Measurements from ENCODE around the gene RBPJ. TPM values are rescaled to one million over a fixed set of nuclear protein-coding genes. Genes with fewer than 3 reads are reported as not detected.

Gene RBPJ
- polyA plus RNA-seq, 1 of the 3 experiments (the other 2 are of a cell fraction), result 13.8 TPM

GRCh38 chr4:26402458-26402857 is 81.6 kb downstream of the RBPJ start:
- ChIA-PET POLR2A (no interaction called here), CTCF (interaction anchor here (2.0 to 2.5 kb wide), 2 partner anchors 71 to 77 kb away, joined by 5 to 25 read pairs; no protein-coding TSS in a partner anchor)
- Histone ChIP-seq H3K9ac (no peak overlapping the region), H3K4me3 (ENCODE audit: low read depth in 2 of 2, low read length in 1 of 2) (no peak overlapping the region), H2AFZ (ENCODE audit: low read depth) (no peak overlapping the region), H3K27ac (ENCODE audit: low read depth in 2 of 2, low read length in 1 of 2) (no peak overlapping the region), H3F3A (replicated peaks; ENCODE audit: insufficient read depth) (no peaks in the 10 kb centered on the region), H3K36me3 (replicated peaks in 1 of 2; ENCODE audit: control insufficient read depth in 1 of 2, insufficient read depth in 2 of 2, low read length in 1 of 2) (peaks cover 15 to 19% of the 10 kb centered on the region in 2 experiments), H3K4me2 (no peak overlapping the region), H3K79me2 (ENCODE audit: insufficient read depth) (no peaks in the 10 kb centered on the region), H3K9me2 (no peaks in the 10 kb centered on the region), H4K20me1 (ENCODE audit: insufficient read depth) (no peaks in the 10 kb centered on the region), H3K27me3 (ENCODE audit: insufficient read depth) (no peaks in the 10 kb centered on the region), H3K9me3 (peaks cover 16% of the 10 kb centered on the region), H3K4me1 (ENCODE audit: control insufficient read depth in 1 of 2, insufficient read depth in 2 of 2, low read depth in 1 of 2, low read length in 1 of 2) (no peaks in the 10 kb centered on the region)
- 97% methylated on average over 3 of the region's 3 CpGs for WGBS (ENCODE audit: low lambda C conversion rate)
- TF ChIP-seq JUND (IDR thresholded peaks at IDR 0.05) (no peak), PBX3 (IDR thresholded peaks at IDR 0.05) (no peak), CHD2 (IDR thresholded peaks at IDR 0.05; ENCODE audit: low read length, partially characterized antibody) (no peak), IRF3 (IDR thresholded peaks at IDR 0.05; ENCODE audit: low read depth, low read length) (no peak), MXI1 (IDR thresholded peaks at IDR 0.05; ENCODE audit: low read depth, low read length) (no peak), FOXM1 (IDR thresholded peaks at IDR 0.05; ENCODE audit: low read depth) (no peak), TCF12 (IDR thresholded peaks at IDR 0.05) (no peak)
- TF ChIP-seq, protein P1, sequence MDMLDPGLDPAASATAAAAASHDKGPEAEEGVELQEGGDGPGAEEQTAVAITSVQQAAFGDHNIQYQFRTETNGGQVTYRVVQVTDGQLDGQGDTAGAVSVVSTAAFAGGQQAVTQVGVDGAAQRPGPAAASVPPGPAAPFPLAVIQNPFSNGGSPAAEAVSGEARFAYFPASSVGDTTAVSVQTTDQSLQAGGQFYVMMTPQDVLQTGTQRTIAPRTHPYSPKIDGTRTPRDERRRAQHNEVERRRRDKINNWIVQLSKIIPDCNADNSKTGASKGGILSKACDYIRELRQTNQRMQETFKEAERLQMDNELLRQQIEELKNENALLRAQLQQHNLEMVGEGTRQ (IDR thresholded peaks at IDR 0.05; ENCODE audit: borderline replicate concordance, low read depth, low read length), result no peak
- TF ChIP-seq, protein P2, sequence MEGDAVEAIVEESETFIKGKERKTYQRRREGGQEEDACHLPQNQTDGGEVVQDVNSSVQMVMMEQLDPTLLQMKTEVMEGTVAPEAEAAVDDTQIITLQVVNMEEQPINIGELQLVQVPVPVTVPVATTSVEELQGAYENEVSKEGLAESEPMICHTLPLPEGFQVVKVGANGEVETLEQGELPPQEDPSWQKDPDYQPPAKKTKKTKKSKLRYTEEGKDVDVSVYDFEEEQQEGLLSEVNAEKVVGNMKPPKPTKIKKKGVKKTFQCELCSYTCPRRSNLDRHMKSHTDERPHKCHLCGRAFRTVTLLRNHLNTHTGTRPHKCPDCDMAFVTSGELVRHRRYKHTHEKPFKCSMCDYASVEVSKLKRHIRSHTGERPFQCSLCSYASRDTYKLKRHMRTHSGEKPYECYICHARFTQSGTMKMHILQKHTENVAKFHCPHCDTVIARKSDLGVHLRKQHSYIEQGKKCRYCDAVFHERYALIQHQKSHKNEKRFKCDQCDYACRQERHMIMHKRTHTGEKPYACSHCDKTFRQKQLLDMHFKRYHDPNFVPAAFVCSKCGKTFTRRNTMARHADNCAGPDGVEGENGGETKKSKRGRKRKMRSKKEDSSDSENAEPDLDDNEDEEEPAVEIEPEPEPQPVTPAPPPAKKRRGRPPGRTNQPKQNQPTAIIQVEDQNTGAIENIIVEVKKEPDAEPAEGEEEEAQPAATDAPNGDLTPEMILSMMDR (IDR thresholded peaks at IDR 0.05), result no peak
- DNase-seq, result no peak

- CTCF ChIA-PET, result interaction anchor here (1.4 to 12.1 kb wide), 2 partner anchors 76 to 346 kb away, joined by 3 to 201 read pairs; no protein-coding TSS in a partner anchor
- no peaks in the 10 kb centered on the region for H3K9me2 ChIP-seq
Measured at GRCh38 chr4:26404743-26405206, 84.0 kb downstream of the RBPJ start.

More at GRCh38 chr4:26404743-26405206, 84.0 kb downstream of the RBPJ start:
- POLR2A ChIA-PET, result no interaction called here
- Histone ChIP-seq H3K9ac (no peak overlapping the region), H3K79me2 (ENCODE audit: insufficient read depth) (no peaks in the 10 kb centered on the region), H3K27me3 (ENCODE audit: insufficient read depth) (no peaks in the 10 kb centered on the region), H4K20me1 (ENCODE audit: insufficient read depth) (no peaks in the 10 kb centered on the region), H3K36me3 (replicated peaks in 1 of 2; ENCODE audit: control insufficient read depth in 1 of 2, insufficient read depth in 2 of 2, low read length in 1 of 2) (peaks cover 15 to 23% of the 10 kb centered on the region in 2 experiments), H3K4me2 (no peak overlapping the region), H3K4me1 (ENCODE audit: control insufficient read depth in 1 of 2, insufficient read depth in 2 of 2, low read depth in 1 of 2, low read length in 1 of 2) (no peaks in the 10 kb centered on the region), H3K9me3 (peaks cover 16% of the 10 kb centered on the region), H3F3A (replicated peaks; ENCODE audit: insufficient read depth) (no peaks in the 10 kb centered on the region), H2AFZ (ENCODE audit: low read depth) (no peak overlapping the region), H3K4me3 (ENCODE audit: low read depth in 2 of 2, low read length in 1 of 2) (no peak overlapping the region), H3K27ac (ENCODE audit: low read depth in 2 of 2, low read length in 1 of 2) (no peak overlapping the region)
- TF ChIP-seq EZH2phosphoT487 (IDR thresholded peaks at IDR 0.05; ENCODE audit: borderline replicate concordance, low read depth) (no peak), MEF2A (IDR thresholded peaks at IDR 0.05; ENCODE audit: borderline replicate concordance, low read depth) (no peak), IRF3 (IDR thresholded peaks at IDR 0.05; ENCODE audit: low read depth, low read length) (no peak), FOXM1 (IDR thresholded peaks at IDR 0.05; ENCODE audit: low read depth) (no peak)
- TF ChIP-seq, protein P2 (IDR thresholded peaks at IDR 0.05), result peak; percentile 8; the same call in 1 of the 2 replicates
- WGBS (ENCODE audit: low lambda C conversion rate), result 95% methylated on average over 3 of the region's 3 CpGs
- DNase-seq, result no peak
